GM12873 (cell line): ENCODE data around the gene MED27.

ENCODE experiments used
- CTCF ChIP-seq: IDR thresholded peaks from 2 replicates; pipeline ENCODE4 v1.5.1; 2012; ENCODE audit warnings: low read depth, mild to moderate bottlenecking, moderate library complexity, low read length, control low read depth; ENCODE audit not compliant: insufficient read depth; ENCODE audit errors: missing control alignments

The MED27 gene

DNA sequence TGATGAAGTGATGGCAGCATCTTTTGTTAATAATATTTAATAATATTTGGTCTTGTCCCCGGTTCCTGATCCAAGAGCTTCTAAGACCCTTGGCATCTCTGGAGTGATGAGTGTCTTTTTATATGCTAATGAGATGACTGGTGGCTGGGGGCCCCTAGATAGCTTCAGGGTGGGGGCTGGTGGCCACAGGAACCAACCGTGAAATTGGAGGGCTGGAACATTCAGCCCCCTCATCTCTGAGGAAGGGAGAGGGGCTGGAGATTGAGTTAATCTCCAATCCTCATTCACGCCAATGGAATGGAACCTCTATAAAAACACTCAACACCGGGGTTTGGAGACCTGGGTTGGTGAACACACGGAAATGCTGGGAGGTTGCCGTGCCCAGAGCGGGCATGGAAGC, 261.6 kb downstream of the MED27 start:
- TF ChIP-seq CTCF = no peak

- TF ChIP-seq CTCF = no peak
Measured at GRCh38 chr9:131817627-131818026, 262.0 kb downstream of the MED27 start.

DNA sequence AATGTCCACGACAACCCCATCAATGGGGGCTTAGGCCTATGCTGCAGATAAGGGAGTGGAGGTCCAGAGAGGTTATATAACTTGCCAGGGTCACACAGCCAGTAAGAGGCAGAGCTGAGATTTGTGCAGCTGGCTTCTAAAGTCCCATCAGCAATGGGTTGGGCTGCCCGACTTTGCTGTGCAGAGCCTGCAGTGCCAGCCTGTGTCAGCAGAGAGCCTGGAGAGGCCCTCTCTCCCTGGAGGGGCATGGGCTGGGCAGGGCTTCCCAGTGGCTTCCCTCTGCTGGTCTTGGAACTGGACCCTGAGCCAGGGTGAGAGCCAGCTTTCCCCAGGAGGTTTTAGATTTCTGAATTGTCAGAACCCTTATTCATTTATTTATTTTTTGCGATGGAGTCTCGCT, 262.6 kb downstream of the MED27 start:
- no peak for TF ChIP-seq CTCF

- TF ChIP-seq CTCF = no peak
Measured at GRCh38 chr9:131815970-131816873, 263.4 kb downstream of the MED27 start.

DNA sequence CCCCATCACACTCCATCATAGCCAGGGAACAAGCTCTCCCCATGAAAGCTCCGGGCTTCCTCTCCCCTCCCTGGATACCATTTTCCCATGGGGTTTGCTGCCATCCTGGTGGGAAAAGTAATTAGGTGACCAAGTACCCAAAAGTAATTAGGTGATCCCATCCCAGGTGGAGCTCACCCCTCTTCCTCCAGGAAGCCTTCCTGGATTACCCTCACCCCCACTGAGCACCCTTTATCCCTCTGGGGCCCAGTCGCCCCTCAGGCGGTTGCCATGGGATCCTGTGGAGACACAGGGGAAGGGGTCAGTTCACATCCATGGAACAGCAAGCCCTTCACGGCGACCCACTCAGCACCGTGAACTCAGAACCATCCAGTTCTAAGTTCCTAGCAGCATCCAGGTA, 265.0 kb downstream of the MED27 start:
- no peak for TF ChIP-seq CTCF

DNA sequence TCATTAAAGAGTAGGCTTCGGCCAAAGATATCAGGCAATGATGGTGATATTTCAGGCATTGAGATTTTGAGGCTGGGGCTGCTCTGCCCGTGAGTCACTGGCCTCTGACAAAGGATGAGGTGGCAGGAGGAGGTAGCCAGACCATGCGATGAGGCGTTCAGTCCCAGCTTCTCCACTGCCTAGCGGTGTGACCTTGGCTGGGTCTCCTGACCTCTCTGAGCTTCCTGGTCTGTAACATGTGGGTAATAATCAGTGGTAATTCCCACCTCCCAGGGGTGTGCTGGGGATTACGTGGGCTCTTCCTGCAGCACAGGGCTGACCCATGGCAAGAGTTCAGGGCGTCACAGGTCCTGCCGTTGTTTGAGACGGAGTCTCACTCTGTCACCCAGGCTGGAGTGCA, 266.6 kb downstream of the MED27 start:
- no peak for TF ChIP-seq CTCF

GRCh38 chr9:131812116-131812790, 267.4 kb downstream of the MED27 start:
- TF ChIP-seq CTCF = no peak
